ENCODE measurements around the gene TK2. TPM values are rescaled to one million over a fixed set of nuclear protein-coding genes. Genes with fewer than 3 reads are reported as not detected.

The TK2 gene
- polyA plus RNA-seq, 2 of the 4 experiments (the other 2 are of a cell fraction) = 13.9 to 29.5 TPM

DNA sequence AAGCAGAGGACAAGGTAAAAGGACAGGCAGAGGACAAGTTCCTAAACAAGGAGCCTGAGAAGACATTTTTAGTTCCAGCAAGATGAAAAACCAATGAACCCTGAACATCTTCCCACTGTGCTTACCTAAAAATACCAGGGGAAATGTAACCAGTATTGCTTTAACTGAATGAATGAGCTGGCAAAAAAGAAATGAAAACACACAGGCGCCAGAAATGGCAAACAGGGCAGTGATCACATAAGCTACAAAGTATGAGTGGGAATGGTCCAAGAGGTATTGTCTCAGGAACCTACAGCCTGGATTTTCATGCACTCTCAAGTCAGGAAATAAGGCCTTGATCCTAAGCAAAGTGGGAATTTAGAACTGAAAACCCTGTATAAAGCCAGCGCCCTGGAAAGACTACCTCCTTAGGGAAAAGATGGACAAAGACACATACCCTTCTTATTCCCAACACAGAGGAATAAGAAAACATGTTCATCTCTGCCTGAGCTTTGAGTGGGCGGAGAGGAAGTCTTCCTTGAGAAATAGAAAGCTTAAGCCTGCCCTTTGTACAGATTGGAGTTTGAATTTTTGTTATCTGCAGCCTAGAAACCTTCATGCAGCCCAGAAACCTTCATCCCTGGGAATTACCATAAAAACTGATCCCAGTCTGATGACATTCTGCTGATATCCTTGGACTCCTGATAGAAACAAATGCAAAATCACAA, 31.5 kb upstream of the TK2 start:
- no peak for FAIRE-seq
- ATAC-seq = no peak
- no peaks in the 10 kb centered on the region for H3K9me3 ChIP-seq
- no peak overlapping the region for H3K4me2 ChIP-seq
- CTCF ChIA-PET = interaction anchor here (0.9 to 4.0 kb wide), 7 partner anchors 8 to 250 kb away, joined by 3 to 24 read pairs (median 4); partner anchors contain the start of genes CKLF and NAE1
- no peak overlapping the region for H3K27ac ChIP-seq
- H3K4me1 ChIP-seq = no peaks in the 10 kb centered on the region
- no peak for TF ChIP-seq MAFK (IDR thresholded peaks at IDR 0.05; ENCODE audit: partially characterized antibody)
- no peak for TF ChIP-seq NPAS2 (CRISPR knock-in tag; IDR thresholded peaks at IDR 0.05; ENCODE audit: borderline replicate concordance)
- TF ChIP-seq BHLHE40 (IDR thresholded peaks at IDR 0.05; ENCODE audit: low read depth, low read length) = no peak
- no peak for TF ChIP-seq MAZ (IDR thresholded peaks at IDR 0.05; ENCODE audit: borderline replicate concordance, low read depth, low read length)
- TF ChIP-seq, protein P1, sequence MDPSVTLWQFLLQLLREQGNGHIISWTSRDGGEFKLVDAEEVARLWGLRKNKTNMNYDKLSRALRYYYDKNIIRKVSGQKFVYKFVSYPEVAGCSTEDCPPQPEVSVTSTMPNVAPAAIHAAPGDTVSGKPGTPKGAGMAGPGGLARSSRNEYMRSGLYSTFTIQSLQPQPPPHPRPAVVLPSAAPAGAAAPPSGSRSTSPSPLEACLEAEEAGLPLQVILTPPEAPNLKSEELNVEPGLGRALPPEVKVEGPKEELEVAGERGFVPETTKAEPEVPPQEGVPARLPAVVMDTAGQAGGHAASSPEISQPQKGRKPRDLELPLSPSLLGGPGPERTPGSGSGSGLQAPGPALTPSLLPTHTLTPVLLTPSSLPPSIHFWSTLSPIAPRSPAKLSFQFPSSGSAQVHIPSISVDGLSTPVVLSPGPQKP (IDR thresholded peaks at IDR 0.05; ENCODE audit: low read depth, low read length) = no peak
- TF ChIP-seq, protein P2, sequence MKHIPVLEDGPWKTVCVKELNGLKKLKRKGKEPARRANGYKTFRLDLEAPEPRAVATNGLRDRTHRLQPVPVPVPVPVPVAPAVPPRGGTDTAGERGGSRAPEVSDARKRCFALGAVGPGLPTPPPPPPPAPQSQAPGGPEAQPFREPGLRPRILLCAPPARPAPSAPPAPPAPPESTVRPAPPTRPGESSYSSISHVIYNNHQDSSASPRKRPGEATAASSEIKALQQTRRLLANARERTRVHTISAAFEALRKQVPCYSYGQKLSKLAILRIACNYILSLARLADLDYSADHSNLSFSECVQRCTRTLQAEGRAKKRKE (CRISPR knock-in tag; IDR thresholded peaks at IDR 0.05; ENCODE audit: low read depth) = no peak
- no peak for TF ChIP-seq HEYL (CRISPR knock-in tag; IDR thresholded peaks at IDR 0.05)
- no peak for TF ChIP-seq FOXS1 (CRISPR knock-in tag; IDR thresholded peaks at IDR 0.05)
- no peak for TF ChIP-seq CBX8 (IDR thresholded peaks at IDR 0.05)
- TF ChIP-seq KDM5A (IDR thresholded peaks at IDR 0.05) = no peak
- TF ChIP-seq FOSL2 (IDR thresholded peaks at IDR 0.05) = no peak
- no peak for TF ChIP-seq FOSL2 (CRISPR knock-in tag; IDR thresholded peaks at IDR 0.05)
- no peak overlapping the region for H3K4me3 ChIP-seq
- DNase-seq (ENCODE audit: low read depth in 1 of 2, low spot score in 1 of 2) = no peak
- WGBS (ENCODE audit: missing lambda C conversion rate) = 80% methylated on average over 3 of the region's 3 CpGs
- POLR2A ChIA-PET = no interaction called here

DNA sequence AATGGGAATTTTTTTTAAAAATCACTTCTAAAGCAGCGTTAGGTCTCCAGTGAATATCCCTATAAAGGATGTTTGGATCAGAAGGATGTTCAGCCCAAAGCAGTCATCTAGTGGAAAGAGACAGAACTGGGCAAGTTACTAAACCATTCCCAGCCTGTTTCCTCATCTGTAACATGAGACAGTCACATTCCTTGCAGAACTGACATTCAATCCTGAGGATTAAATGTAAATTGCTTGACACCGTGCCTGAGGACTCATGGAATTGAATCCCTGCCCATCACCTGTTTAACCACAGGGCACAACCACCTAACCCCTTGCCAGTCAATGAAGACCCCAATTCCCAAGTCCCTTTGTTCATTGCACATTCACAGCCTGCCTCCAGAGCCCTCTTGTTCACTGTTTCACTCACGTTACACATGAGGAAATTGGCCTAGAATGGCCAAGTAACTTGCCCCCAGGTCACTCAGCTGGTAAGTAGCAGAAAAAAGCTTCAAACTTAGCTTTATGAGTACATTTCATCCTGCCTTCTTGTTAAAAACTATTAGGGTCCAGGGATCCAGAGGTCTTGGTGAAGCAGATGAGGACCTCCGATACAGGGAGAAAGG, 30.8 kb upstream of the TK2 start:
- DNase-seq (ENCODE audit: low read depth in 1 of 2, low spot score in 1 of 2) = no peak

More for the DNA sequence above, 30.8 kb upstream of the TK2 start:
- no peak overlapping the region for H3K27ac ChIP-seq
- no peak overlapping the region for H3K4me3 ChIP-seq
- WGBS (ENCODE audit: missing lambda C conversion rate) = 83% methylated on average over 4 of the region's 4 CpGs
- ATAC-seq (peak in 1 of 2 experiments; percentile 40; a peak in 3 of 6 replicates), FAIRE-seq (no peak)
- no peak for TF ChIP-seq ZC3H11A (IDR thresholded peaks at IDR 0.05)
- no peak for TF ChIP-seq HES2 (IDR thresholded peaks at IDR 0.05)
- no peak for TF ChIP-seq SREBF2 (IDR thresholded peaks at IDR 0.05)
- TF ChIP-seq, protein P3, sequence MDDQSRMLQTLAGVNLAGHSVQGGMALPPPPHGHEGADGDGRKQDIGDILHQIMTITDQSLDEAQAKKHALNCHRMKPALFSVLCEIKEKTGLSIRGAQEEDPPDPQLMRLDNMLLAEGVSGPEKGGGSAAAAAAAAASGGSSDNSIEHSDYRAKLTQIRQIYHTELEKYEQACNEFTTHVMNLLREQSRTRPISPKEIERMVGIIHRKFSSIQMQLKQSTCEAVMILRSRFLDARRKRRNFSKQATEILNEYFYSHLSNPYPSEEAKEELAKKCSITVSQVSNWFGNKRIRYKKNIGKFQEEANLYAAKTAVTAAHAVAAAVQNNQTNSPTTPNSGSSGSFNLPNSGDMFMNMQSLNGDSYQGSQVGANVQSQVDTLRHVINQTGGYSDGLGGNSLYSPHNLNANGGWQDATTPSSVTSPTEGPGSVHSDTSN (IDR thresholded peaks at IDR 0.05) = no peak
- TF ChIP-seq NFE2L2 (conservative IDR thresholded peaks at IDR 0.05; ENCODE audit: low read length) = no peak
- no peak for TF ChIP-seq CHD4 (IDR thresholded peaks at IDR 0.05; ENCODE audit: borderline replicate concordance)
- no peak for TF ChIP-seq CBX2 (IDR thresholded peaks at IDR 0.05; ENCODE audit: borderline replicate concordance, low read depth)
- TF ChIP-seq GATA3 (IDR thresholded peaks at IDR 0.05; ENCODE audit: borderline replicate concordance) = no peak
- no peak for TF ChIP-seq MAZ (IDR thresholded peaks at IDR 0.05; ENCODE audit: borderline replicate concordance, low read depth, low read length)
- H3K4me2 ChIP-seq = no peak overlapping the region
- H3K9me3 ChIP-seq = no peaks in the 10 kb centered on the region
- ChIA-PET CTCF (interaction anchor here (0.7 to 4.0 kb wide), 8 partner anchors 9 to 287 kb away, joined by 3 to 24 read pairs (median 4); partner anchors contain the start of genes CKLF and NAE1), POLR2A (interaction anchor here (0.6 kb wide), 1 partner anchor 15 kb away, joined by 4 read pairs; no protein-coding TSS in a partner anchor)
- no peaks in the 10 kb centered on the region for H3K4me1 ChIP-seq
